22Rv1 (cell line): Measurements from ENCODE around the gene DGCR2.
A peak's percentile ranks its signal among the peaks of the same experiment; 100 is the strongest.
"Not testable (repeated sequence)": the region's sequence is repeated elsewhere in the genome, so short reads cannot be mapped to it uniquely, and the experiment has no call there.

Source experiments
- H3K27ac ChIP-seq: fragments of 450-650 bp; 2 replicates; pipeline ENCODE4 v1.5.1; 2017
- ZFX ChIP-seq: fragments of 450-650 bp; IDR thresholded peaks from 2 replicates; pipeline ENCODE4 v1.6.1; 2017; ENCODE audit warnings: antibody characterized with exemption, borderline replicate concordance
- TF ChIP-seq, protein P1 (sequence below): fragments of 450-650 bp; IDR thresholded peaks from 2 replicates; pipeline ENCODE4 v1.5.1; 2017; ENCODE audit warnings: mild to moderate bottlenecking

Gene DGCR2

DNA sequence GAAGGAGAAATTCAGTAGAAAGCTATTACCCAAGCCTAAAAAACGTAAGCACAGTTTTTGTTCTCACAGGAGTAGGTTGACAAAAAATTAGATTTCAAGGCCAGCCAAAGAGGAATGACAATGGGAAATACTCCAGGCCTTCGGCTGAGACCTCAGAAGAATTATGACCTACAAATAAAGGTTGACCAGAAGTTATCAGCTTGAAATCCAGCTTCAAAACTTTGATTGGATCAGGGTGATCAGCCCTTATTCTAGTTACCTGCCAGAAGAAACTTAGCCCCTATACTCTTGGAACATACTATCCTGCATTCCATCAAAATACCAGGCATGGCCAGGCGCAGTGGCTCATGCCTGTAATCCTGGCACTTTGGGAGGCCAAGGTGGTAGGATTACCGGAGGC lies 117.7 kb downstream of the DGCR2 start:
- TF ChIP-seq, protein P1, sequence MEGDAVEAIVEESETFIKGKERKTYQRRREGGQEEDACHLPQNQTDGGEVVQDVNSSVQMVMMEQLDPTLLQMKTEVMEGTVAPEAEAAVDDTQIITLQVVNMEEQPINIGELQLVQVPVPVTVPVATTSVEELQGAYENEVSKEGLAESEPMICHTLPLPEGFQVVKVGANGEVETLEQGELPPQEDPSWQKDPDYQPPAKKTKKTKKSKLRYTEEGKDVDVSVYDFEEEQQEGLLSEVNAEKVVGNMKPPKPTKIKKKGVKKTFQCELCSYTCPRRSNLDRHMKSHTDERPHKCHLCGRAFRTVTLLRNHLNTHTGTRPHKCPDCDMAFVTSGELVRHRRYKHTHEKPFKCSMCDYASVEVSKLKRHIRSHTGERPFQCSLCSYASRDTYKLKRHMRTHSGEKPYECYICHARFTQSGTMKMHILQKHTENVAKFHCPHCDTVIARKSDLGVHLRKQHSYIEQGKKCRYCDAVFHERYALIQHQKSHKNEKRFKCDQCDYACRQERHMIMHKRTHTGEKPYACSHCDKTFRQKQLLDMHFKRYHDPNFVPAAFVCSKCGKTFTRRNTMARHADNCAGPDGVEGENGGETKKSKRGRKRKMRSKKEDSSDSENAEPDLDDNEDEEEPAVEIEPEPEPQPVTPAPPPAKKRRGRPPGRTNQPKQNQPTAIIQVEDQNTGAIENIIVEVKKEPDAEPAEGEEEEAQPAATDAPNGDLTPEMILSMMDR: no peak
- no peak for TF ChIP-seq ZFX

DNA sequence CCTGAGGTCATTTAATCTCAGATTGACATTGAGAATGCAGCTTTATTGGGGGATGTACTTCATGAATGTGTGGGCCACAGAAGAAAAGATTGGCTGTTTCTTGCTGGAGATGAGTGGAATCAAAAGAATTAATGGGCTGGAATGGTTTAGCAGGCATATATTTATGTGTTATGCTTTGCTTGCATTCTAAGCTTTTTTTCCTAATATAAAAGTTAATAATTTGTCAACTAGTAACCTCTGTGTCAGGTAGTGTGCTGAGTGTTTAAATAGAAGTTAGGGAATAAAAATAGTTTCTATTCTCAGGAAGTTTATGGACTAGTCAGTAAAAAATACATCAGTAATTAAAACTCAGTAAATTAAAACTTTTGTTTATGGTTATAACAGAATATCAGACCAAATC lies 118.7 kb downstream of the DGCR2 start:
- H3K27ac ChIP-seq: no peak overlapping the region
- no peak for TF ChIP-seq ZFX
- TF ChIP-seq, protein P1: no peak

More for the DNA sequence above, 117.7 kb downstream of the DGCR2 start:
- no peak overlapping the region for H3K27ac ChIP-seq

DNA sequence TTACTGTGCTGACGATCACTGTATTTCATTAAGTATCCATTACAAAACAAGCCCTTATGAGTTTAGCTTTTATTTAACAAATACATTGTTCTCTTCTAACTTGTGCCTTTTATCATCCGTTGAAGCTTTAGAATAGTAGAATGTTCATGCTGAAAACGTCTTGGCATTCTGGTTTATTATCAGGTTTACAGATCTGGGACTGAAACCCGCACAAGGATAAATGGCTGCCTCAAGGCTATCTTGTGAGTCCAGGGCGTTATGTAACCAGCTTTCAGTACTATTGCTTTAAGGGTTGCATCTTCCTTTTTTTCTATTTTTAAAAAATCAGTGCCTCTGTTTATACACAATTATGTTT lies 119.6 kb downstream of the DGCR2 start:
- TF ChIP-seq, protein P1: no peak
- no peak for TF ChIP-seq ZFX
- no peak overlapping the region for H3K27ac ChIP-seq

DNA sequence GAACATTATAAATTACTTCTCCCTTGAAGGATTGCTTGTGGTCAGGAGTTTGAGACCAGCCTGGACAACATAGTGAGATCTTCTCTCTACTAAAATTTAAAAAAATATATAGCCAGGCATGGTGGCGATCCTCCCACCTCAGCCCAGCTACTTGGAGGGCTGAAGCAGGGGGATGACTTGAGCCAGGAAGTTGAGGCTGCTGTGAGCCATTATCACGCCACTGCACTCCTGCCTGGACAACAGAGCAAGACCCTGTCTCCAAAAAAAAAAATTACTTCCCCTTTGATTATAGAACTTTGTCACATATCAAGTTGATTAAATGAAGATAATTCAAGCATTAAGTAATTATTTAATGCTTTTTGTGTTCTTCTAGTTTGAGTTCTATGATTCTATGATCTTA lies 121.0 kb downstream of the DGCR2 start:
- no peak overlapping the region for H3K27ac ChIP-seq
- TF ChIP-seq, protein P1: no peak
- no peak for TF ChIP-seq ZFX

DNA sequence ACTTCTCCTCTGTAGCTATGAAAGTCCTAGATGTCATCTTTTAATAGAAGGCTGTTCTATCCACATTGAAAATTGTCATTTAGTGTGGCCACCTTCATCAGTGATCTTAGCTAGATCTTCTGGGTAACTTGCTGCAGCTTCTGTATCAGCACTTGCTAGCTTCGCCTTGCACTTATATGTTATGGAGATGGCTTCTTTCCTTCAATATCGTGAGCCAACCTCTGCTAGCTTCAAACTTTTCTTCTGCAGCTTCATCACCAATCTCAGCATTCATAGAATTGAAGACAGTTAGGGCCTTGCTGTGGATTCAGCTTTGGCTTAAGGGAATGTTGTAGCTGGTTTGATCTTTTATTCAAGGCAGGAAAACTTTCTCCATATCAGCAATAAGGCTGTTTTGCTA lies 122.1 kb downstream of the DGCR2 start:
- not testable (repeated sequence) for H3K27ac ChIP-seq

DNA sequence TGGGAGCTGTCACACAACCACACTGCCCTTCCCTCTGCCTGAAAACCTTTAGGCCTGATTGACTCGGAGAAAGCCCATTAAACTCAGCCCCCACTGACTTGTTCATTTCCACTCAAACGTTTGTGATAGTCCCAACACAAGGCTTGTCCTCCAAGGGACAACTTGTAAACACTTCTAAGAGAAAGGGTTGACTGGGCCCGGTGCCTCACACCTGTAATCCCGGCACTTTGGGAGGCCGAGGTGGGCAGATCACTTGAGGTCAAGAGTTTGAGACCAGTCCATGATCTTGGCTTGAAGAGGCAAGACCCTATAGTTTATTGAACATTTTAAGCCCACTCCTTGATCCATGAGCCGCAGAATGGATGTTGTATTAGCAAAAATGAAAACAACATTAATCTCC lies 122.8 kb downstream of the DGCR2 start:
- no peak for TF ChIP-seq ZFX
- TF ChIP-seq, protein P1: peak; percentile 26; the same call in 1 of the 2 replicates
- H3K27ac ChIP-seq: no peak overlapping the region

DNA sequence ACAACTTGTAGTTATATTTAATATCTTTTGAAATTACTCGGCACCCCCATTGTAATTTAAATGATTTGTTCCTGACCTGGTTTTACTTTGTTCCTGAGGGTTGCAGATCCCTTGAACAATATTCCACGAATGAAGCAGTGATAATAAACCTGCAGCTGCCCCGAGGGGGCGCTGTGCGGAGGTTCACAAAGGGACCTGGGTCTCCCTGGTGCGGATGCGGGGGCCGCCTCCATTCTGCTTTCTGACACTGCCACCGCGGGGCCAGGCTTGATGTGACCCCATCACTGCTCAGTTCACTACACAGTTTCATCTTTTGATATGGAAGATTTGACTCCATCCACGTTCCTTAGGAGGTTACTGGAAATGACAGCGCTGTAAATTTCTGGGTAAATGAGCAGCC lies 123.2 kb downstream of the DGCR2 start:
- H3K27ac ChIP-seq: no peak overlapping the region
- TF ChIP-seq, protein P1: peak; percentile 54
- TF ChIP-seq ZFX: no peak

DNA sequence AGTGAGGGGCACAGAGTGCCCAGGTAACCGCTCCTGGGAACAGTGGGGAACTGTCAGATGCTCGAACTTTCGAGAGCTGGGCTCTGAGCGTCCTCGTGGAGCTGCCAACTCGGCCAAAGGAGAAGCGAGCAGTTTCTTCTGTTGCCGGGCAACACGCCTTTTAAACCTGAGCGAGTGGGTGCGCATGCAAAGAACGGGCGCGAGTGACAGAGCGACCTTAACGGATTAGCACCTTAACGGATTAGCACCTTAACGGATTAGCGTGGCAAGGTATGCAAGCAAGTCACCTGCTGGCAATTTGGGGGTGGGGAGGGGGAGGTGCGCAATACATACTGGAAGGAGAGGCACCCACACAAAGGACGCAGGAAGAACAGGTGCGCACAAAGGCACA lies 124.3 kb downstream of the DGCR2 start:
- no peak for TF ChIP-seq ZFX
- TF ChIP-seq, protein P1: no peak
- no peak overlapping the region for H3K27ac ChIP-seq
